Neural progenitor cell (in vitro differentiated cells): ENCODE data around the gene XCR1.

Source experiments
- CTCF ChIP-seq: fragments of 200-600 bp; sonication (generic); IDR thresholded peaks from 2 replicates; pipeline ENCODE4 v1.5.1; 2017; ENCODE audit warnings: antibody characterized with exemption, mild to moderate bottlenecking
- EZH2phosphoT487 ChIP-seq: fragments of 200-600 bp; sonication (generic); IDR thresholded peaks from 2 replicates; pipeline ENCODE4 v1.6.1; 2017; ENCODE audit warnings: antibody characterized with exemption

GRCh38 chr3:45972534-45973402, 54.5 kb downstream of the XCR1 start:
- no peak for TF ChIP-seq CTCF
- no peak for TF ChIP-seq EZH2phosphoT487
